HepG2 (cell line): ENCODE data around the gene TEX12. TPM values are rescaled to one million over a fixed set of nuclear protein-coding genes. Genes with fewer than 3 reads are reported as not detected.

ENCODE experiments used
- ASH2L ChIP-seq: fragments of 300-600, 200-600 bp; sonication (generic); IDR thresholded peaks from 2 replicates; pipeline ENCODE4 v1.7.0; 2017; ENCODE audit warnings: low read depth, mild to moderate bottlenecking, moderate library complexity, mixed read lengths, low read length; ENCODE audit not compliant: insufficient read length
- CCDC6 ChIP-seq: sonication (generic); formaldehyde crosslinking; IDR thresholded peaks from 2 replicates; pipeline ENCODE4 v1.8.1; 2022; ENCODE audit warnings: mild to moderate bottlenecking, missing genetic modification reagents, moderate library complexity
- EZH2 ChIP-seq: conservative IDR thresholded peaks from 2 replicates; pipeline ENCODE4 v1.6.1; 2012; ENCODE audit warnings: mild to moderate bottlenecking, low read depth, low read length, moderate library complexity
- KMT2A ChIP-seq: sonication (generic); formaldehyde crosslinking; IDR thresholded peaks from 2 replicates; pipeline ENCODE4 v1.4.0; 2020; ENCODE audit warnings: missing genetic modification reagents
- MXI1 ChIP-seq: IDR thresholded peaks from 3 replicates; pipeline ENCODE4 v1.6.1; 2012; ENCODE audit warnings: low read depth, low read length, inconsistent platforms, borderline replicate concordance
- SOX13 ChIP-seq, 3 experiments: fragments of 450-650 bp in 1 of 3; sonication (generic) in 1 of 3; formaldehyde crosslinking in 1 of 3; IDR thresholded peaks in 2 of 3; conservative IDR thresholded peaks in 1 of 3; 2 replicates each; pipeline versions ENCODE4 v1.5.0 to v1.6.1; 2016 to 2020; ENCODE audit warnings: antibody characterized with exemption in 1 of 3, mild to moderate bottlenecking in 1 of 3, missing compliant biosample characterization in 1 of 3, missing genetic modification reagents in 1 of 3, moderate library complexity in 1 of 3
- ZNF574 ChIP-seq: sonication (generic); formaldehyde crosslinking; IDR thresholded peaks from 2 replicates; pipeline ENCODE4 v1.4.0; 2020; ENCODE audit warnings: missing genetic modification reagents
- polyA plus RNA-seq, 8 experiments: library from polyadenylated mRNA; depleted of rRNA in 3 of 8; stranded (reverse) in 7 of 8; unstranded in 1 of 8; fragments of >200 nt; fragmentation: Illumina TruSeq in 4 of 8; extraction: Trizol in 4 of 8; gene quantifications; 2 replicates each; pipeline versions ENCODE4 v1.2.1 to v1.2.3, GENCODE V29; 2011 to 2016; ENCODE audit warnings: low read depth in 4 of 8, missing spikeins in 1 of 8, mixed read lengths in 1 of 8; ENCODE audit not compliant: insufficient read depth in 1 of 8
- total RNA-seq, 5 experiments: library from RNA; depleted of rRNA; stranded (reverse); fragments of >200 nt; fragmentation: Illumina TruSeq; extraction: Trizol; gene quantifications; 2 replicates each; pipeline ENCODE4 v1.2.3, GENCODE V29; 2016; ENCODE audit warnings: low read depth in 1 of 5
- TF ChIP-seq, protein P1 (sequence below): sonication (generic); formaldehyde crosslinking; IDR thresholded peaks from 2 replicates; pipeline ENCODE4 v1.4.0; 2020; ENCODE audit warnings: low read depth, missing genetic modification reagents
- TF ChIP-seq, protein P2 (sequence below): sonication (generic); formaldehyde crosslinking; IDR thresholded peaks from 2 replicates; pipeline ENCODE4 v1.8.0; 2022; ENCODE audit warnings: missing genetic modification reagents, mild to moderate bottlenecking, inconsistent platforms, borderline replicate concordance

TEX12 gene
- total and polyA plus RNA-seq, 2 of the 13 experiments (the other 11 are each of a cell fraction or from before 2014, with no cell fraction given), result not detected

DNA sequence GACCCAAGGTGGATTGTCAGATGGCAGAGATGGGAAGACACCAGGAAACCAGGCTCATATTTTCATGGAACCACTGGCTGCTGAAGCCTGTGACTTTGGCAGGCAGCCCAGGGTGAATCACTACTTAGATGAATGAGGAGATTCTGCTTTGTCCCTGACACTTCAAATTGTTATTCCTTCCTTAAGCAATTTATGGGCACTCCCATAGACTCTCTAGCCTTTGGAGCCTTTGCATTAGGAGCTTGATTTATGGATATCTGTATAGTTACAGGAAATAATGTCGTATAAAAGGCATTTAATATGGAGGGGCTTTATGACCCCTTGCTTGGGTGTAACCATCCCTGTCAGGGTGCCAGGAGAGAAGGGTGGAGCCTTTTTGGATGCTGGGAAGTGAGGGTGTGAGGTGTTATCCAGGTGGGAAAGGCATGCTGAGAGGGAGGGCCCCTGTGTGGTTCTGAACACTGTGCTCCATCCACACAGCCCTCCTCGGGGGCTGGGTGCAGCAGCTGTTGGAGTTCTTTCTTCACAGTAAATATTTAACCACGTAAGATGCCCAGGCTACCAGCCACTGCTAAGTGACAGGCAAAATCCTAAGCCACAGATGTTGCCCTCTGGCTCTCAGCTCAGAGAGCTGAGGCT lies 38.6 kb upstream of the TEX12 start (continued):
- TF ChIP-seq, protein P1, sequence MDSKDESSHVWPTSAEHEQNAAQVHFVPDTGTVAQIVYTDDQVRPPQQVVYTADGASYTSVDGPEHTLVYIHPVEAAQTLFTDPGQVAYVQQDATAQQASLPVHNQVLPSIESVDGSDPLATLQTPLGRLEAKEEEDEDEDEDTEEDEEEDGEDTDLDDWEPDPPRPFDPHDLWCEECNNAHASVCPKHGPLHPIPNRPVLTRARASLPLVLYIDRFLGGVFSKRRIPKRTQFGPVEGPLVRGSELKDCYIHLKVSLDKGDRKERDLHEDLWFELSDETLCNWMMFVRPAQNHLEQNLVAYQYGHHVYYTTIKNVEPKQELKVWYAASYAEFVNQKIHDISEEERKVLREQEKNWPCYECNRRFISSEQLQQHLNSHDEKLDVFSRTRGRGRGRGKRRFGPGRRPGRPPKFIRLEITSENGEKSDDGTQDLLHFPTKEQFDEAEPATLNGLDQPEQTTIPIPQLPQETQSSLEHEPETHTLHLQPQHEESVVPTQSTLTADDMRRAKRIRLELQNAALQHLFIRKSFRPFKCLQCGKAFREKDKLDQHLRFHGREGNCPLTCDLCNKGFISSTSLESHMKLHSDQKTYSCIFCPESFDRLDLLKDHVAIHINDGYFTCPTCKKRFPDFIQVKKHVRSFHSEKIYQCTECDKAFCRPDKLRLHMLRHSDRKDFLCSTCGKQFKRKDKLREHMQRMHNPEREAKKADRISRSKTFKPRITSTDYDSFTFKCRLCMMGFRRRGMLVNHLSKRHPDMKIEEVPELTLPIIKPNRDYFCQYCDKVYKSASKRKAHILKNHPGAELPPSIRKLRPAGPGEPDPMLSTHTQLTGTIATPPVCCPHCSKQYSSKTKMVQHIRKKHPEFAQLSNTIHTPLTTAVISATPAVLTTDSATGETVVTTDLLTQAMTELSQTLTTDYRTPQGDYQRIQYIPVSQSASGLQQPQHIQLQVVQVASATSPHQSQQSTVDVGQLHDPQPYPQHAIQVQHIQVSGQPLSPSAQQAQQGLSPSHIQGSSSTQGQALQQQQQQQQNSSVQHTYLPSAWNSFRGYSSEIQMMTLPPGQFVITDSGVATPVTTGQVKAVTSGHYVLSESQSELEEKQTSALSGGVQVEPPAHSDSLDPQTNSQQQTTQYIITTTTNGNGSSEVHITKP (CRISPR knock-in tag), result no peak
- TF ChIP-seq KMT2A (no peak), SOX13 (IDR thresholded peaks at IDR 0.05) (no peak), SOX13 (CRISPR knock-in tag; conservative IDR thresholded peaks at IDR 0.05 in 1 of 2, IDR thresholded peaks at IDR 0.05 in 1 of 2) (no peak), ASH2L (no peak), ZNF574 (CRISPR knock-in tag) (no peak), CCDC6 (CRISPR knock-in tag) (no peak), MXI1 (no peak), EZH2 (no peak)
- TF ChIP-seq, protein P2, sequence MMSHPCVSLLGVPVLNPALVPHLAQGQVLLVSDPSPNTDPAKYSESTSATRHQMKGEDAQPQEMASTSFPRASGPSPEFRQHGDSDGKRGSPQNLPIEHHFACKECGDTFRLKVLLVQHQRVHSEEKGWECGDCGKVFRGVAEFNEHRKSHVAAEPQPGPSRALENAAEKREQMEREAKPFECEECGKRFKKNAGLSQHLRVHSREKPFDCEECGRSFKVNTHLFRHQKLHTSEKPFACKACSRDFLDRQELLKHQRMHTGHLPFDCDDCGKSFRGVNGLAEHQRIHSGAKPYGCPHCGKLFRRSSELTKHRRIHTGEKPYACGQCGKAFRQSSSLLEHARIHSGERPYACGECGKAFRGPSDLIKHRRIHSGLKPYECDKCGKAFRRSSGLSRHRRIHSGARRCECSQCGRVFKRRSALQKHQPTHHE (CRISPR knock-in tag), result no peak
